Body of pancreas (tissue), 4 donors: ENCODE results near the gene CRNKL1.

Experiments
- CTCF ChIP-seq, 7 experiments: fragments of 450-650 bp in 4 of 7; fragments of 200-600 bp in 3 of 7; sonication (generic) in 3 of 7; IDR thresholded peaks; one replicate each; pipeline ENCODE4 v1.5.1; 2016 to 2019; ENCODE audit warnings: antibody characterized with exemption in 7 of 7
- POLR2A ChIP-seq, 3 donors: fragments of 450-650 bp; IDR thresholded peaks; one replicate each; pipeline ENCODE4 v1.6.1; 2016; ENCODE audit warnings: antibody characterized with exemption in 3 of 3, mild to moderate bottlenecking in 2 of 3

GRCh38 chr20:19996917-19997316 lies 55.3 kb downstream of the CRNKL1 start:
- TF ChIP-seq CTCF (IDR thresholded peaks at IDR 0.05) = no peak
- TF ChIP-seq POLR2A (IDR thresholded peaks at IDR 0.05) = no peak
